Trophoblast cell (in vitro differentiated cells and primary cell): ENCODE data around the gene PRKCB.

ENCODE experiments used
- DNase-seq, 2 donors: peaks; one replicate each; pipeline ENCODE4 v3.0.0-alpha.2; 2016
- H2AFZ ChIP-seq: 2 replicates; pipeline ENCODE4 v1.6.1; 2013; ENCODE audit warnings: low read length, moderate library complexity, mild to moderate bottlenecking; ENCODE audit not compliant: insufficient read depth, poor library complexity
- H2AK5ac ChIP-seq: 2 replicates; pipeline ENCODE4 v1.6.1; 2013; ENCODE audit warnings: mild to moderate bottlenecking, low read length
- H2BK120ac ChIP-seq: 2 replicates; pipeline ENCODE4 v1.6.1; 2013; ENCODE audit warnings: low read length, mild to moderate bottlenecking, moderate library complexity; ENCODE audit not compliant: insufficient read depth, poor library complexity
- H2BK12ac ChIP-seq: 2 replicates; pipeline ENCODE4 v1.6.1; 2013; ENCODE audit warnings: mild to moderate bottlenecking, low read length, moderate library complexity
- H2BK5ac ChIP-seq: 2 replicates; pipeline ENCODE4 v1.6.1; 2013; ENCODE audit warnings: low read length, low read depth, moderate library complexity, mild to moderate bottlenecking; ENCODE audit not compliant: poor library complexity
- H3K14ac ChIP-seq: 2 replicates; pipeline ENCODE4 v1.6.1; 2013; ENCODE audit warnings: mild to moderate bottlenecking, low read length
- H3K18ac ChIP-seq: 2 replicates; pipeline ENCODE4 v1.6.1; 2013; ENCODE audit warnings: mild to moderate bottlenecking, low read length
- H3K23ac ChIP-seq: 2 replicates; pipeline ENCODE4 v1.6.1; 2013; ENCODE audit warnings: low read length
- H3K27ac ChIP-seq: 2 replicates; pipeline ENCODE4 v1.5.1; 2013; ENCODE audit warnings: low read depth, mild to moderate bottlenecking, inconsistent platforms, low read length, moderate library complexity
- H3K27me3 ChIP-seq: 2 replicates; pipeline ENCODE4 v1.6.1; 2013; ENCODE audit warnings: inconsistent platforms, mild to moderate bottlenecking, low read length, moderate library complexity; ENCODE audit not compliant: insufficient read depth
- H3K36me3 ChIP-seq, 2 experiments: 1 replicate in 1 of 2; 2 replicates in 1 of 2; pipeline ENCODE4 v1.6.1; 2013; ENCODE audit warnings: low read length in 2 of 2, mild to moderate bottlenecking in 2 of 2, moderate library complexity in 1 of 2; ENCODE audit not compliant: insufficient read depth in 2 of 2, control insufficient read depth in 1 of 2
- H3K4ac ChIP-seq: 2 replicates; pipeline ENCODE4 v1.6.1; 2013; ENCODE audit warnings: low read depth, mild to moderate bottlenecking, low read length, moderate library complexity
- H3K4me1 ChIP-seq, 2 experiments: 1 replicate in 1 of 2; 2 replicates in 1 of 2; pipeline ENCODE4 v1.6.1; 2013; ENCODE audit warnings: low read length in 2 of 2, mild to moderate bottlenecking in 2 of 2, moderate library complexity in 1 of 2; ENCODE audit not compliant: insufficient read depth in 2 of 2, control insufficient read depth in 1 of 2
- H3K4me2 ChIP-seq: 2 replicates; pipeline ENCODE4 v1.6.1; 2013; ENCODE audit warnings: inconsistent platforms, mild to moderate bottlenecking, low read length, moderate library complexity
- H3K4me3 ChIP-seq: 2 replicates; pipeline ENCODE4 v1.5.1; 2013; ENCODE audit warnings: mild to moderate bottlenecking, low read depth, low read length, inconsistent platforms
- H3K79me1 ChIP-seq: one replicate; pipeline ENCODE4 v1.6.1; 2013; ENCODE audit warnings: low read length
- H3K79me2 ChIP-seq: 2 replicates; pipeline ENCODE4 v1.6.1; 2013; ENCODE audit warnings: low read length, mild to moderate bottlenecking; ENCODE audit not compliant: control insufficient read depth, insufficient read depth, poor library complexity
- H3K9ac ChIP-seq: 2 replicates; pipeline ENCODE4 v1.6.1; 2013; ENCODE audit warnings: mild to moderate bottlenecking, low read length
- H3K9me3 ChIP-seq: 2 replicates; pipeline ENCODE4 v1.6.1; 2013; ENCODE audit warnings: low read depth, mild to moderate bottlenecking, control low read depth, inconsistent platforms, low read length; ENCODE audit not compliant: insufficient read depth
- H4K12ac ChIP-seq: 2 replicates; pipeline ENCODE4 v1.6.1; 2013; ENCODE audit warnings: low read depth, mild to moderate bottlenecking, low read length, moderate library complexity
- H4K8ac ChIP-seq: 2 replicates; pipeline ENCODE4 v1.6.1; 2013; ENCODE audit warnings: low read depth, mild to moderate bottlenecking, low read length, moderate library complexity
- H4K91ac ChIP-seq: one replicate; pipeline ENCODE4 v1.6.1; 2013; ENCODE audit warnings: low read depth, mild to moderate bottlenecking, low read length, moderate library complexity
- WGBS: extraction: QIAGEN DNeasy Blood & Tissue Kit; methylation state at CpG from one replicate; pipeline ENCODE4 v1.1.7; 2013; ENCODE audit warnings: missing lambda C conversion rate; ENCODE audit not compliant: insufficient read length, insufficient coverage; ENCODE audit errors: extremely low coverage; 5-methylcytosine and 5-hydroxymethylcytosine counted together

PRKCB gene

DNA sequence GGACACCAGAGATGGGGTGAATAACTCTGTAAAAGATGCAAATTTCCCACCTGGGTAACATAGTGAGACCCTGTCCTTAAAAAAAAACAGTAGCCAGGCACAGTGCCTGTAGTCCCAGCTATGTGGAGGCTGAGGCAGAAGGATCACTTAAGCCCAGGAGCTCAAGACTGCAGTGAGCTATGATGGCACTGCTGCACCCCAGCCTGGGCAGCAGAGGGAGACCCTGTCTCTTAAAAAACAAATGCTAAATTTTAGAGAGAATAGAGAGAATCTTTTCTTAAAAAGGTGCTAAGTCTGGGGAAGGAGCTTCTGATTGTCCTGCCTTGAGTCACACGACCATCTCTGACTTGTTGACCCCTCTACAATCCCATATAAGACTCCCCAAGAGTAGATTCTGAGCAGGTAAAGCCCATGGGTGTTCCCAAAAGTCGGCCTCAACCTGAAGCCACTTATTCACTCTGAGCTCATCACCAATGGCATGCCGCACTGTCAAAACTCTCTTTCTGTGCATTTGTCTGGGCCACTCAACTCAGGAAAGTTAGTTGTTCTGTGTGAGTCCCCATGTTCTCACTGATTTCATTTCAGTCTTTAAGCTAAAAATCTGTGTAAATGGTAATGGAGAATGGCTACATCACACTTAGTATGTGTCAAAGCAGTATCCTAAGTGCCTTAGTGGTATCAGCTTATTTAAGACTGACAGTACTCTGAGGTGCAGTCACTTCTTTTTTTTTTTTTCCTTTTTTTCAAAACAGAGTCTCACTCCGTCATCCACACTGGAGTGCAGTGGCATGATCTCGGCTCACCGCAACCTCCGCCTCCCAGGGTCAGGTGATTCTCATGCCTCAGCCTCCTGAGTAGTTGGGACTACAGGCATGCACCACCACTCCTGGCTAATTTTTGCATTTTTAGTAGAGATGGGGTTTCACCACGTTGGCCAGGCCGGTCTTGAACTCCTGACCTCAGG, 41.6 kb downstream of the PRKCB start:
- H4K8ac ChIP-seq: no peak overlapping the region
- no CpG with 5 or more reads among the region's 9 CpGs for WGBS
- H3K79me2 ChIP-seq: no peaks in the 10 kb centered on the region
- no peak overlapping the region for H3K23ac ChIP-seq
- no peaks in the 10 kb centered on the region for H3K27me3 ChIP-seq
- no peak overlapping the region for H3K14ac ChIP-seq
- H3K18ac ChIP-seq: no peak overlapping the region
- no peak overlapping the region for H2BK12ac ChIP-seq
- no peak overlapping the region for H4K12ac ChIP-seq
- no peak overlapping the region for H2BK5ac ChIP-seq
- H3K4me3 ChIP-seq: no peak overlapping the region
- no peaks in the 10 kb centered on the region for H3K9me3 ChIP-seq
- H3K4me1 ChIP-seq: no peaks in the 10 kb centered on the region
- no peak overlapping the region for H2AK5ac ChIP-seq
- H3K36me3 ChIP-seq: no peaks in the 10 kb centered on the region
- no peak overlapping the region for H3K9ac ChIP-seq
- no peak overlapping the region for H2AFZ ChIP-seq
- H3K79me1 ChIP-seq: no peaks in the 10 kb centered on the region
- no peak for DNase-seq
- no peak overlapping the region for H3K4me2 ChIP-seq
- H3K27ac ChIP-seq: no peak overlapping the region
- no peak overlapping the region for H4K91ac ChIP-seq
- no peak overlapping the region for H2BK120ac ChIP-seq
- no peak overlapping the region for H3K4ac ChIP-seq

GRCh38 chr16:23879735-23880373, 44.1 kb downstream of the PRKCB start:
- H2BK5ac ChIP-seq: no peak overlapping the region
- no peak overlapping the region for H4K8ac ChIP-seq
- no peaks in the 10 kb centered on the region for H3K9me3 ChIP-seq
- no peak overlapping the region for H3K18ac ChIP-seq
- H2BK12ac ChIP-seq: no peak overlapping the region
- no peak overlapping the region for H4K12ac ChIP-seq
- H3K27ac ChIP-seq: no peak overlapping the region
- H3K79me1 ChIP-seq: no peaks in the 10 kb centered on the region
- H3K36me3 ChIP-seq: no peaks in the 10 kb centered on the region
- no peak overlapping the region for H4K91ac ChIP-seq
- no peak overlapping the region for H3K4ac ChIP-seq
- H3K79me2 ChIP-seq: no peaks in the 10 kb centered on the region
- WGBS: no CpG with 5 or more reads among the region's 9 CpGs
- no peak overlapping the region for H2BK120ac ChIP-seq
- no peak overlapping the region for H3K9ac ChIP-seq
- no peak overlapping the region for H2AK5ac ChIP-seq
- H3K27me3 ChIP-seq: no peaks in the 10 kb centered on the region
- no peak overlapping the region for H3K4me3 ChIP-seq
- no peak overlapping the region for H3K4me2 ChIP-seq
- H3K14ac ChIP-seq: no peak overlapping the region
- no peak overlapping the region for H2AFZ ChIP-seq
- no peaks in the 10 kb centered on the region for H3K4me1 ChIP-seq
- H3K23ac ChIP-seq: no peak overlapping the region
- no peak for DNase-seq

DNA sequence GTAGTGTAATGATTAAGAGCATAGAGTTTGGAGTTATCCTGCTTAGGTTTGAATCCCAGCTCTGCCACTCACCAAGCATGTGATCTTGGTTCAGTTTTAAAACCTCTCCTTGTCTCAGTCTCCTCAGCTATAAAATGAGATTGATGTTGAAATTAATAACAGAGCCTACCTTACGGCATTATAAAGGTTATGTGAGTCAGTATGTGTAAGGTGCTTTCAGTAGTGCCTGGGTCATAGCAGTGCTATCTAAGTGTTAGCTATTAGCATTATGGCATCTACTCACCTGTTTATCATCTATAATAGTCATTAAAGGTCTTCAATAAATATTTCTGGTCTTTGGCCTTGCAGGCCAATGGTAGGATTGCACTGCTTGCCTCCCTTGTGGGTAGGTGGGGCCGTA, 53.4 kb downstream of the PRKCB start:
- Histone ChIP-seq H2AFZ (no peak overlapping the region), H3K4me3 (no peak overlapping the region), H3K79me2 (no peaks in the 10 kb centered on the region), H3K18ac (no peak overlapping the region), H2BK120ac (no peak overlapping the region), H4K91ac (no peak overlapping the region), H3K9ac (no peak overlapping the region), H3K14ac (no peak overlapping the region), H2AK5ac (no peak overlapping the region), H3K36me3 (no peaks in the 10 kb centered on the region), H3K27ac (no peak overlapping the region), H3K9me3 (no peaks in the 10 kb centered on the region), H3K79me1 (no peaks in the 10 kb centered on the region), H3K4me2 (no peak overlapping the region), H4K8ac (no peak overlapping the region), H3K4me1 (no peaks in the 10 kb centered on the region), H3K23ac (no peak overlapping the region), H4K12ac (no peak overlapping the region), H2BK5ac (no peak overlapping the region), H3K27me3 (no peaks in the 10 kb centered on the region), H3K4ac (no peak overlapping the region), H2BK12ac (no peak overlapping the region)
- no CpG with 5 or more reads among the region's 2 CpGs for WGBS
- no peak for DNase-seq

DNA sequence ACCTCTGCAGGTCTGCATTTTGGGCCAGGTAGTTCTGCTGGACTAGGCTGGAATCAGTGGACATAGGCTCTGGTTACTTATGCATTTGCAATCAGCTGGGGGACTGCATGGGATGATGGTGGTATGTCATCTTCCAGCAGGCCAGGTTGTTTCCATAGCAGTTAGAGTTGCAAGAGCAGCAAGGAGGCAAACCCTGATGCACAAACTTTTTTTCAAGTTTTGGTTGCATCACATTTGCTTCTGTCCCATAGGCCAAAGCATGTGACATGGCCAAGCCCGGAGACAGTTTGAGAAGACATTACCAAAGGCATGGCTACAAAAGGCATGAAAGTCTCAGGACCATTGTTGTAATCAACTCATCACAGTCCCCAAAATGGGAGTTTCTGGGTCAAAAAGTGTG, 58.2 kb downstream of the PRKCB start:
- Histone ChIP-seq H3K27ac (no peak overlapping the region), H4K91ac (no peak overlapping the region), H3K9ac (no peak overlapping the region), H4K8ac (no peak overlapping the region), H4K12ac (no peak overlapping the region), H3K14ac (no peak overlapping the region), H3K36me3 (no peaks in the 10 kb centered on the region), H3K4me2 (no peak overlapping the region), H3K23ac (no peak overlapping the region), H3K18ac (no peak overlapping the region), H3K4me3 (no peak overlapping the region), H3K27me3 (no peaks in the 10 kb centered on the region), H2BK12ac (no peak overlapping the region), H2BK5ac (no peak overlapping the region), H3K4ac (no peak overlapping the region), H3K9me3 (no peaks in the 10 kb centered on the region), H3K79me1 (no peaks in the 10 kb centered on the region), H2AFZ (no peak overlapping the region), H2BK120ac (no peak overlapping the region), H3K4me1 (no peaks in the 10 kb centered on the region), H3K79me2 (no peaks in the 10 kb centered on the region), H2AK5ac (no peak overlapping the region)
- no CpG with 5 or more reads among the region's 1 CpG for WGBS
- no peak for DNase-seq
